GM18505 (cell line): Measurements from ENCODE around the gene BCL2L15.

Experiments used
- ATAC-seq: cut with Tn5 transposase; IDR thresholded peaks from one replicate; pipeline ENCODE4 v1.9.1; 2021; ENCODE audit not compliant: unreplicated experiment
- POLR2A ChIP-seq: IDR thresholded peaks from 4 replicates; pipeline ENCODE4 v1.6.1; 2011; ENCODE audit warnings: borderline replicate concordance; ENCODE audit not compliant: insufficient read depth, insufficient read length; ENCODE audit errors: extremely low read depth

The BCL2L15 gene

DNA sequence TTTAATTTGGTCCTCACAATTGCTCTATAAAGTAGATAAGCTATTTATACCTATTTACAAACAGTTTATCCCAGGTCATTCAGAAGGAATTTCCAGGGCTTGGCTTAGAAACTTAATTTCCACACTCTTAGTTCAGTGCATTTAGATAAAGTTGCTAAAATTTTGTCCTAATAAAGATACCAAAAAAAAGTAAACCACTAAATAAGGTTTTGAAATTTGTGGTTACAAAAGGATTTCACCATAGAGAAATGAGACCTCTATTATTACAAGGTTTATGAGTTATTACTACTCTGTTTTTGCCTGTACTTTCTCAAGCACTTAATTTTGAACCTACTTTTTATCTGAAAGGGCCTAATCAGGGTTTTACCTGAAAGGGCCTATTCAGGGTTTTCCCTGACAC is 38.3 kb downstream of the BCL2L15 start:
- no peak for ATAC-seq
- no peak for TF ChIP-seq POLR2A

DNA sequence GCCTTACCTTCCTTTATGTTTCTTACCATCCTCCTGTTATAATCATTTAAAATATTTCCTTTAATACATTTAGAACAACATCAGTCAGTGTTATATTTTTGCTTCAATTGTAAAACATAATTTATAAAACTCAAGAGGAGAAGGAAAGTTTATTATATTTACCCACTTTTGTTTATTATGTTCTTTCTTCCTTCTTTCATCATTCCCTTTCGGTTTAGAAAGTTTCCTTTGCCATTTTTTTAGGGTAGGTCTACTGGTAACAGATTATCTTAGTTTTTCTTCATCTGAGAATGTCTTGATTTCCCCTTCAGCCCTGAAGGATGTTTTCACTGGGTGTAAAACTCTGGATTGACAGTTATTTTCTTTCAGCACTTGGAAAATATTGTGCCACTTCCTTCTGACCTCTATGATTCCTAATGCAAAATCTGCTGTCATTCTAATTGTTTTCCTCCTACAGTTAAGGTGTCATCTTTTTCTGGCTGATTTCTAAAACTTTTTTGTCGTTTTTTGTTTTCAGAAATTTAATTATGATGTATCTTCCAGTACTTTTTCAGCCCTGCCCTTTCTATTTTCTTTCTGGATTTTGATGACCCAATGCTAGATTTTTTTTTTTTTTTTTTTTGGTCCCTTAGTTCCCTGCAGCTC is 40.9 kb downstream of the BCL2L15 start:
- ATAC-seq = no peak

DNA sequence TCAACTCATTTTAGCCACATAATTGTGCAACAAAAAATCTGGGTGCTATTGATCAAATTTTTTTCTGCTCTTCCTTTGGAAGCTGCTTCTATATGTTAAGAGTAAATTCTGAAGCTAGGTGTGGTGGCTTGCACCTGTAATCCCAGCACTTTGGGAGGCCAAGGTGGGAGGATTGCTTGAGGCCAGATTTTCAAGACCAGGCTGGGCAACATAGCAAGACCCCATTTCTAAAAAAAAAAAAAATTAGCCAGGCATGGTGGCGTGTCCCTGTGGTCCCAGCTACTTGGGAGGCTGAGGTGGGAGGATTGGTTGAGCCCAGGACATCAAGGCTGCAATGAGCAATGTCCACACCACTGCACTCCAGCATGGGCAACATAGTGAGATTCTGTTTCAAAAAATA is 50.8 kb downstream of the BCL2L15 start:
- ATAC-seq = no peak
- no peak for TF ChIP-seq POLR2A

More for the DNA sequence above, 40.9 kb downstream of the BCL2L15 start:
- TF ChIP-seq POLR2A = no peak

DNA sequence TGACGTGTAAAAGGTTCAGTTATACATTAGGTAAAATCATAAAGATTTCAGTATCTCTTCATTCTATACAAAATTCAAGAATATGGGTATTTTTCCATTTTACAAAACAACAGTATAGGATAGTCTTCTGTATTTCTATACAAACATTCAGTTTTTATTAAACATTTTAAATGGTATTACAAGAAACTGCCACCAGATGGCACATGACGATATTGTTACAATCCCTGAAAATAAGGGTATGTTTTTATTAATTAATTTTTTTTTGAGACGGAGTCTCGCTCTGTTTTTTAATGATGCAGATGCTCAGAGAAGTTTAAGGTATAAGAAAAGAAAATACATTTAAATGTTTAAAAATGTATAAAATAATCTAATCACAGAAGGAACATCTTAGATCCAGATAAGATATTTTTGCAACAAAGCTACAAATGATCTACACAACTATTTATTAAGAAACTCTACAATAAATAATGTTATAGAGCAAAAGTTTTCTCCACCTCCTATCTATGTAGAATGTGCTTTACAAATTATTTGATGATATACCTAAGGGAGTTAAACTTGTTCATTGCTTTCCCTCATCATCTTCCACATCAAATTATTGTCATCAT is 51.6 kb downstream of the BCL2L15 start:
- no peak for TF ChIP-seq POLR2A
- ATAC-seq = no peak

DNA sequence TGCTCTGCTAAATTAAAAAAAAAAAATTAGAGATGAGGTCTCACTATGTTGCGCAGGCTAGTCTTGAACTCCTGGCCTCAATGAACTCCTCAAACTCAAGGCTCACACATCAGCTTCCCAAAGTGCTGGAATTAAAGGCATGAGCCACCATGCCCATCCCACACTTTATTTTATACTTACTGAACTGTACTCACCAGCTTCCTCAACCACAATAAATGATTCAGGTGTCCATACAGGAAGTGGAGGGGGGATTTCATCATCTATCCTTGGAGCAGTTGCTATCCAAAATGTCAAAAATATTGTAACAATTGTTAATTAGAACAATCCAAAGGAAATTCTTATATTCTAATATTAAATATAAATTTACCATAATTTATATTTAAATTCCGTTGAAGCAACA is 52.7 kb downstream of the BCL2L15 start:
- no peak for ATAC-seq
- TF ChIP-seq POLR2A = no peak
